ENCODE results near the gene SCYL1.

- TF ChIP-seq, protein P1, sequence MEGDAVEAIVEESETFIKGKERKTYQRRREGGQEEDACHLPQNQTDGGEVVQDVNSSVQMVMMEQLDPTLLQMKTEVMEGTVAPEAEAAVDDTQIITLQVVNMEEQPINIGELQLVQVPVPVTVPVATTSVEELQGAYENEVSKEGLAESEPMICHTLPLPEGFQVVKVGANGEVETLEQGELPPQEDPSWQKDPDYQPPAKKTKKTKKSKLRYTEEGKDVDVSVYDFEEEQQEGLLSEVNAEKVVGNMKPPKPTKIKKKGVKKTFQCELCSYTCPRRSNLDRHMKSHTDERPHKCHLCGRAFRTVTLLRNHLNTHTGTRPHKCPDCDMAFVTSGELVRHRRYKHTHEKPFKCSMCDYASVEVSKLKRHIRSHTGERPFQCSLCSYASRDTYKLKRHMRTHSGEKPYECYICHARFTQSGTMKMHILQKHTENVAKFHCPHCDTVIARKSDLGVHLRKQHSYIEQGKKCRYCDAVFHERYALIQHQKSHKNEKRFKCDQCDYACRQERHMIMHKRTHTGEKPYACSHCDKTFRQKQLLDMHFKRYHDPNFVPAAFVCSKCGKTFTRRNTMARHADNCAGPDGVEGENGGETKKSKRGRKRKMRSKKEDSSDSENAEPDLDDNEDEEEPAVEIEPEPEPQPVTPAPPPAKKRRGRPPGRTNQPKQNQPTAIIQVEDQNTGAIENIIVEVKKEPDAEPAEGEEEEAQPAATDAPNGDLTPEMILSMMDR (IDR thresholded peaks at IDR 0.05; ENCODE audit: poor library complexity) = peak; percentile 22
- TF ChIP-seq EZH2 (IDR thresholded peaks at IDR 0.05; ENCODE audit: borderline replicate concordance) (no peak), EZH2phosphoT487 (IDR thresholded peaks at IDR 0.05; ENCODE audit: low read depth, severe bottlenecking, unreplicated experiment) (no peak)
Measured at GRCh38 chr11:65530157-65530496, 5.2 kb downstream of the SCYL1 start.

Data from hepatocyte (in vitro differentiated cells).